A549 (cell line): Measurements from ENCODE around the gene GPBP1L1.

Experiments
- EP300 ChIP-seq, 2 experiments: fragments of >200 bp; sonication (Bioruptor Twin); formaldehyde crosslinking; IDR thresholded peaks; 2 replicates in 1 of 2; 3 replicates in 1 of 2; pipeline ENCODE4 v1.6.1; 2016 to 2017
- MAFK ChIP-seq: fragments of 450-650 bp; IDR thresholded peaks from 2 replicates; pipeline ENCODE4 v1.6.1; 2014; ENCODE audit not compliant: partially characterized antibody
- POLR2A ChIP-seq: IDR thresholded peaks from 2 replicates; pipeline ENCODE4 v1.6.1; 2012; ENCODE audit warnings: mild to moderate bottlenecking, low read length
- RAD21 ChIP-seq, 2 experiments: fragments of >200 bp in 1 of 2; sonication (Bioruptor Twin) in 1 of 2; formaldehyde crosslinking in 1 of 2; IDR thresholded peaks in 1 of 2; conservative IDR thresholded peaks in 1 of 2; 2 replicates in 1 of 2; 3 replicates in 1 of 2; pipeline ENCODE4 v1.6.1; 2012 to 2018; ENCODE audit warnings: inconsistent platforms in 1 of 2
- ZC3H11A ChIP-seq: fragments of 450-650 bp; IDR thresholded peaks from 2 replicates; pipeline ENCODE4 v1.6.1; 2014; ENCODE audit warnings: antibody characterized with exemption, mild to moderate bottlenecking
- TF ChIP-seq, protein P1 (sequence below): fragments of >200 bp; sonication (Bioruptor Twin); formaldehyde crosslinking; IDR thresholded peaks from 3 replicates; pipeline ENCODE4 v1.5.1; 2016
- TF ChIP-seq, protein P2 (sequence below): IDR thresholded peaks from 2 replicates; pipeline ENCODE4 v1.6.1; 2012
- TF ChIP-seq, protein P3 (sequence below): fragments of 150-350 bp; IDR thresholded peaks from 2 replicates; pipeline ENCODE4 v1.6.1; 2014; ENCODE audit warnings: low read depth, mild to moderate bottlenecking, low read length

DNA sequence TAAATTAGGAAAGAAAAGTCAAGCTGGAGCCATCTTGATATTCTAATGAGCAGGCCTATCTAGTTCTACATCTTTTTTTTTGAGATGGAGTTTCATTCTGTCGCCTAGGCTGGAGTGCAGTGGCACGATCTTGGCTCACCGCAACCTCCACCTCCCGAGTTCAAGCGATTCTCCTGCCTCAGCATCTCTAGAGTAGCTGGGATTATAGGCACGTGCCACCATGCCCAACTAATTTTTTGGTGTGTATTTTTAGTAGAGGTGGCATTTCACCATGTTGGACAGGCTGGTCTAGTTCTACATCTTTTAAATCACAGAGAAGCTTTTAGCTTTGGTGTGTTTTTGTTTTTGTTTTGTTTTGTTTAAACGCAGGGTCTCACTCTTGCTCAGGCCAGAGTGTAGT lies 8.5 kb upstream of the GPBP1L1 start:
- TF ChIP-seq, protein P1, sequence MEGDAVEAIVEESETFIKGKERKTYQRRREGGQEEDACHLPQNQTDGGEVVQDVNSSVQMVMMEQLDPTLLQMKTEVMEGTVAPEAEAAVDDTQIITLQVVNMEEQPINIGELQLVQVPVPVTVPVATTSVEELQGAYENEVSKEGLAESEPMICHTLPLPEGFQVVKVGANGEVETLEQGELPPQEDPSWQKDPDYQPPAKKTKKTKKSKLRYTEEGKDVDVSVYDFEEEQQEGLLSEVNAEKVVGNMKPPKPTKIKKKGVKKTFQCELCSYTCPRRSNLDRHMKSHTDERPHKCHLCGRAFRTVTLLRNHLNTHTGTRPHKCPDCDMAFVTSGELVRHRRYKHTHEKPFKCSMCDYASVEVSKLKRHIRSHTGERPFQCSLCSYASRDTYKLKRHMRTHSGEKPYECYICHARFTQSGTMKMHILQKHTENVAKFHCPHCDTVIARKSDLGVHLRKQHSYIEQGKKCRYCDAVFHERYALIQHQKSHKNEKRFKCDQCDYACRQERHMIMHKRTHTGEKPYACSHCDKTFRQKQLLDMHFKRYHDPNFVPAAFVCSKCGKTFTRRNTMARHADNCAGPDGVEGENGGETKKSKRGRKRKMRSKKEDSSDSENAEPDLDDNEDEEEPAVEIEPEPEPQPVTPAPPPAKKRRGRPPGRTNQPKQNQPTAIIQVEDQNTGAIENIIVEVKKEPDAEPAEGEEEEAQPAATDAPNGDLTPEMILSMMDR, result no peak
- TF ChIP-seq, protein P2, sequence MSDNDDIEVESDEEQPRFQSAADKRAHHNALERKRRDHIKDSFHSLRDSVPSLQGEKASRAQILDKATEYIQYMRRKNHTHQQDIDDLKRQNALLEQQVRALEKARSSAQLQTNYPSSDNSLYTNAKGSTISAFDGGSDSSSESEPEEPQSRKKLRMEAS, result no peak
- TF ChIP-seq EP300 (IDR thresholded peaks at IDR 0.05) (no peak), ZC3H11A (no peak), RAD21 (conservative IDR thresholded peaks at IDR 0.05 in 1 of 2, IDR thresholded peaks at IDR 0.05 in 1 of 2) (no peak), POLR2A (no peak), MAFK (no peak)
- TF ChIP-seq, protein P3, sequence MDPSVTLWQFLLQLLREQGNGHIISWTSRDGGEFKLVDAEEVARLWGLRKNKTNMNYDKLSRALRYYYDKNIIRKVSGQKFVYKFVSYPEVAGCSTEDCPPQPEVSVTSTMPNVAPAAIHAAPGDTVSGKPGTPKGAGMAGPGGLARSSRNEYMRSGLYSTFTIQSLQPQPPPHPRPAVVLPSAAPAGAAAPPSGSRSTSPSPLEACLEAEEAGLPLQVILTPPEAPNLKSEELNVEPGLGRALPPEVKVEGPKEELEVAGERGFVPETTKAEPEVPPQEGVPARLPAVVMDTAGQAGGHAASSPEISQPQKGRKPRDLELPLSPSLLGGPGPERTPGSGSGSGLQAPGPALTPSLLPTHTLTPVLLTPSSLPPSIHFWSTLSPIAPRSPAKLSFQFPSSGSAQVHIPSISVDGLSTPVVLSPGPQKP, result no peak
